Measurements from ENCODE around the gene METTL2A.
"Not testable (repeated sequence)": the region's sequence is repeated elsewhere in the genome, so short reads cannot be mapped to it uniquely, and the experiment has no call there.

Gene METTL2A, protein sequence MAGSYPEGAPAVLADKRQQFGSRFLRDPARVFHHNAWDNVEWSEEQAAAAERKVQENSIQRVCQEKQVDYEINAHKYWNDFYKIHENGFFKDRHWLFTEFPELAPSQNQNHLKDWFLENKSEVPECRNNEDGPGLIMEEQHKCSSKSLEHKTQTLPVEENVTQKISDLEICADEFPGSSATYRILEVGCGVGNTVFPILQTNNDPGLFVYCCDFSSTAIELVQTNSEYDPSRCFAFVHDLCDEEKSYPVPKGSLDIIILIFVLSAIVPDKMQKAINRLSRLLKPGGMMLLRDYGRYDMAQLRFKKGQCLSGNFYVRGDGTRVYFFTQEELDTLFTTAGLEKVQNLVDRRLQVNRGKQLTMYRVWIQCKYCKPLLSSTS

DNA sequence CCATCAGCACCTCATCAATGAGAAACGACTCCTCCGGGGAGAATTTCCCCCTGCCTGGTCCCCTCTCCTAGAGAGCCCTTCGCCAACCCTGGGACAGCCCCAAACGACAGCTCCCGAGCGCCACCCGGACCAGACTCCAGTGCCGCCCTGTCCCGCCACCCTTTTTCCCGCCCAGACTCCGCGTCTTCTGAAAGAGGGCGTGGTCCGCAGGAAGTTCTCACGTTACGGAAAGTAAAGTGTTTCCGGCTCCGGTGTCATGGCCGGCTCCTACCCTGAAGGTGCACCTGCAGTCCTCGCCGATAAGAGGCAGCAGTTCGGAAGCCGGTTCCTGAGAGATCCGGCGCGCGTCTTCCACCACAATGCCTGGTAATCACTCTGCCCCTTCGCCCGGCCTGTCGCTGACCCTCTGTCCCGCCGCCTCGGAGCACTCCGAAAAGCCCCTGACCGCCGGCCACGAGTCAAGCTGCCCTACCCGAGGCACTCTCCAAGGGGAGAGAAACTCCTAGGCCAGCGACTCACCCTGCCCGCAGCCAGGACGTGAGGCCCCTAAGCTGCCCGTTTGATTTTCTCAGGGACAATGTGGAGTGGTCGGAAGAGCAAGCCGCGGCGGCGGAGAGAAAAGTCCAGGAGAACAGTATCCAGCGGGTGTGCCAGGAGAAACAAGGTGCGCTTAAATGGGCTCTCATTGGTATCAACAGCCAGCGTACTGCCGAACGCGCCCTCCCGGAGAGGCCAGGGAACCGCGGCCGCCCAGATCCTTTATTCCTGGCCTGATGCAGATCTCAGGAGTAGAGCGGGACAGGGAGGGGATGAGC lies at the start of gene METTL2A:
METTL2A (plus strand) TSS at position 251 of the 815 bp plus-strand sequence; CDS start at position 257, 6 bp downstream.
- DNase-seq (ENCODE audit: low read depth in 1 of 2, low spot score in 1 of 2): peak; percentile 63 to 77

- no peak for DNase-seq (ENCODE audit: low read depth in 1 of 2, low spot score in 1 of 2)
These were observed 43.4 kb upstream of the METTL2A start, which contains the start of gene EFCAB3 for GRCh38 chr17:62380253-62380652. Gene EFCAB3, plus strand, starts transcription at chr17:62380553. Its CDS starts 2,427 bp downstream, at chr17:62382980.

GRCh38 chr17:62381561-62381960 lies 42.1 kb upstream of the METTL2A start:
- DNase-seq (ENCODE audit: low read depth in 1 of 2, low spot score in 1 of 2): no peak

DNA sequence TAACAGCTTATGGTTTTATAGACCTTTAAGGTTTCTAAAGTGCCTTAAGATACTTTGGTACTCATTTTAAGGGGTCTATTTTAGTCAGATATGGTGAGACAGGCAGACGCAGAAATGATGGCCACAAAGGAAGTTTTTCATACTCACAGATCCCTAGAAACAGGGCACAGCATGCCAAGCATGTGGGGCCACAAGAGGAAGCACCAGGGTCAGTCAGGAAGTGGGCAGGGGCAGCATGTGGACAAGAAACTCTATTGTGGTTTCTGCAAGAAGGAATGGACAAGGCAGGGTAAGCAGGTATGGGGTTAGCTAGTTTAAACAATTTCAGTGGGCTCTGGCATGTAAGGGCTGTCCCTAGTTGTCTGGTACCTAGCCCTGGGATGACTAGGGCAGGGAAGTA lies 34.8 kb upstream of the METTL2A start:
- no peak for DNase-seq (ENCODE audit: low read depth in 1 of 2, low spot score in 1 of 2)

DNA sequence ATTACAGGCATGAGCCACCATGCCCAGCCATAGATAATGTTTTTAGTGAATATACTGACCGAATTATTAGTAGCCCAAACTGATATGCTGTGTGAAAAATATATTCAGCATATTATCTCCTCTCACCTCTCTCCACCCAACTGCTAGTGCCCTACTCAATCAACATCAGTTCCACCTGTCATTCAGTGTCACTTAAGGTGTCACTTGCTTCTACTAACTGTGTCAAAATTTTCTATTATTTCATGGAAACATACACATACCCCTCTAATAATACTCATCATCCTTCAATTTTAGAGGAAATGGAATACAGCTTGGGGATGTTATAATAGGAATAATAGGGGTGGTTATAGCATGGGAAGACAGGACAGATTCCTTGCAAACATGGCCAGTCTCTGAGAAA lies 30.8 kb upstream of the METTL2A start:
- DNase-seq (ENCODE audit: low read depth in 1 of 2, low spot score in 1 of 2): no peak

DNA sequence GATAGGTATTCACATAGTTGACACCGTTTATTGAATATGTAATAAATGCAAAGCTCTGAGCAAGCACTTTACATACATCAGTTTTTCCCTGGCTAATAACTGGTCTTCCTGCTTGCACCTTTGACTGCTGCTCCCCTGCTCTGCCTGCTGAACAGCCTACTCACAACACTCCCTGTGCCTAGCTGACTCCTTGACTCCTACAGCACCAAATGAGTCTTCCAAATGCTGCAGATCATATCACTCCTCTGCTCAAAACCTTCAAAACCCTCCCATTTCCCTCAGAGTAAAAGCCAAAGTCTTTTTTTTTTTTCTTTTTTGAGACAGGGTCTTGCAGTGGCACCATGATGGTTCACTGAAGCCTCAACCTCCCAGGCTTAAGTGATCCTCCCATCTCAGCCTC lies 24.8 kb upstream of the METTL2A start:
- DNase-seq (ENCODE audit: low read depth in 1 of 2, low spot score in 1 of 2): no peak

DNA sequence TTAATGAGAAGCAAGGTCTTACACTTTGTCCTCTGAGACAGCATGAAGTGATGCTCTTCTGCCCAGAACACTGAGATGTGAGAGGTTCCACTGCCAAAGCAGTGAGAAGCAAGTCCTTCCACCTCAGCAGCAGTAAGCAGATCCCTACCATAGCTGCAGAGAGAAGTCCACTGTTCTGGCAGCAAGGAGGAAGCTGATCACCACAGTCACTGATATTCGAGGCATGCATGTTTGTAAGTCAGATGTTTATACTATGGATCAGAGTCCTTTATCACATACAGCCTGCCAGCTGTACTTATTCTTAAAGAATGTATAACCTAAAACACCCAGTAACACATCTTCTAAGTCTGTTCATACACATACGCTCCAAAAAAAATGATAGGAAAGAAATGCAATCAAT lies 18.2 kb upstream of the METTL2A start:
- no peak for DNase-seq (ENCODE audit: low read depth in 1 of 2, low spot score in 1 of 2)

DNA sequence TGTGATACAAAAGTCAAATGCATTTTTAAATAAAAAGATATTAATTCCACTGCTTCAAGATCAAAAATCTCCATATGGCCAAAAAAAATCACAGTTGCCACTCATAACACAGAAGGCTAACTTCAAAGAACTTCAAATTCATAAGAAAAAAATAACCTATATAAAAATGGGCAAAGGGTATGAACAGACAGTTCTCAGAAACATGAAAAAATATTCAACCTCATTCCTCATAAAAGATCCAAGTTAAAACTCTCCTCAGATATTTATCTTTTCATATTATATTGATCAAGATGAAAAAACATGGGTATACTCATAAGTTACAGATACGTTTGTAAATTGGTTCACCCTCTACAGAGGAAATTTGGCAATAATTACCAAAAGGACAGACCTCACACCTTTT lies 10.6 kb upstream of the METTL2A start:
- DNase-seq (ENCODE audit: low read depth in 1 of 2, low spot score in 1 of 2): not testable (repeated sequence)

DNA sequence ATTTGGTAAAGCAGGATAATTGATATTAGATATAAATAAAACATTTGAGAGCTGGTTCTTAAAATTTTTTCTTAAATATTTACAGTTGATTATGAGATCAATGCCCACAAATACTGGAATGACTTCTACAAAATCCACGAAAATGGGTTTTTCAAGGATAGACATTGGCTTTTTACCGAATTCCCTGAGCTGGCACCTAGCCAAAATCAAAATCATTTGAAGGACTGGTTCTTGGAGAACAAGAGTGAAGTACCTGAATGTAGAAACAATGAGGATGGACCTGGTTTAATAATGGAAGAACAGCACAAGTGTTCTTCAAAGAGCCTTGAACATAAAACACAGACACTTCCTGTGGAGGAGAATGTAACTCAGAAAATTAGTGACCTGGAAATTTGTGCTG lies 2.5 kb downstream of the METTL2A start:
- DNase-seq (ENCODE audit: low read depth in 1 of 2, low spot score in 1 of 2): not testable (repeated sequence)

DNA sequence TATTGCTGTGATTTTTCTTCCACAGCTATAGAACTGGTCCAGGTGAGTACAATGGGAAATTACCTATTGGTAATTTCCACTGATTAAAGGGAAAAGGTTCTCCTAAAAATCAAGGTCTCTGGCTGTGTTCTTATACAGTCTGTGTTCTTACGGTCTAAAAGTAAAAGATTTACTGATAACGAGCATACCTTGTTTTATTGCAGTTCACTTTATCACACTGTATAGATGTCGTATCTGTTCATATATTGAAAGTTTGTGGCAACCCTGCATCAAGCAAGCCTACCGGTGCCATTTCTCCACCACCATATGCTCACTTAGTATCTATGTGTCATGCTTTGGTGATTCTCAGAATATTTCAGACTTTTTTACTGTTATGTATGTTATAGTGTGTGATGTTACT lies 11.6 kb downstream of the METTL2A start:
- DNase-seq (ENCODE audit: low read depth in 1 of 2, low spot score in 1 of 2): not testable (repeated sequence)

DNA sequence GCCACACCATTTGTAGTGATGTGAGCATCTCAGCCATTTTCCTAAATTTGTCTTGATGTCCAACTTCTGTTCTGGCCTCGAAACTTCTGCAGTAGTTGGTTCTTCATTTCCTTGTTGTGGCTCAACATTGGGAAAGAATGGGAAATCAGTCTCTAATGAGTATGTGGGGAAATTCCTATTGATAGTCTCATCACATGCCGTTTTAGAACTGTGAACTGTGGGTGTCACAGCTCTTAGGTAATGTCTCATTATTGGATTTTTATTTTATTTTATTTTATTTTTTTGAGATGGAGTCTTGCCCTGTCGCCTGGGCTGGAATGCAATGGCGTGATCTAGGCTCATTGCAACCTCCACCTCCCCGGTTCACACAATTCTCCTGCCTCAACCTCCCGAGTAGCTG lies 17.5 kb downstream of the METTL2A start:
- not testable (repeated sequence) for DNase-seq (ENCODE audit: low read depth in 1 of 2, low spot score in 1 of 2)

- DNase-seq (ENCODE audit: low read depth in 1 of 2, low spot score in 1 of 2): no peak
These were observed 20.4 kb downstream of the METTL2A start for GRCh38 chr17:62444063-62444462.

DNA sequence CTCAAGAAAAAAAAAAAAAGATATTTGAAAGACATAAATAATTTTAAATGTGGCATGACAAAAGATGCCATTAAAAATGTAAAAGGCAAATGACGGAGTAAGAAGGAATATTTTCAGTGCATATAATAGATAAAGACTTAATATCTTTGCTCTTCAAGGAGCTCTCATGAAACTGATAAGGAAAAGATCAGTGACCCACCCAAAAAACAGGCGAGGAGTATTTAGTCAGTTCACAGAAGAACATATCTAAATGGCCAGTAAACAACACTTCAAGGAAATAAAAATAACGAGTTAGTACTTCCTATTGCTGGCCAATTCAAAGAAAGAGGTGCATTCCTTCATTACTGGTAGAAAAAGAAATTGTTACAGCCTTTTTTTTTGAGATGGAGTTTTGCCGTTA lies 22.1 kb downstream of the METTL2A start:
- not testable (repeated sequence) for DNase-seq (ENCODE audit: low read depth in 1 of 2, low spot score in 1 of 2)

- not testable (repeated sequence) for DNase-seq (ENCODE audit: low read depth in 1 of 2, low spot score in 1 of 2)
These were observed 28.5 kb downstream of the METTL2A start for GRCh38 chr17:62452195-62452594.

DNA sequence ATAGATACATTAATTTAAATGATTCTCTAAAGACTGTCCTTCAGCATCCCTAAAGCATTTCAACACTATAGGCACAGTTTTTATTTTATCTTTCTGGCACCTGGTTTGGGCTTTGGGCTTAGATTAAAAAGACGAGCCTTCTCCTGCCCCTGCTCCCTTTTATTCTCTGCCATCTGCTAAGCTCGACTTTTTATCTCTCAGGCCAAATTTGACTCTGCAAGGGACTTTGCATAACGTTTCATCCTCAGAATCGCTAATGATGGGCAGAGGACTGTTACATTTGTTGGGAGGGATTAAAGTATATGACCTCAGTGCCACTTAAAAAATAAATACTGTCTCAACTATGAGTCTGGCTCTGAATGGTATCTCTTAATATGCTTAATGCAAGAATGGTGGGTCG lies 29.3 kb downstream of the METTL2A start:
- DNase-seq (ENCODE audit: low read depth in 1 of 2, low spot score in 1 of 2): not testable (repeated sequence)

DNA sequence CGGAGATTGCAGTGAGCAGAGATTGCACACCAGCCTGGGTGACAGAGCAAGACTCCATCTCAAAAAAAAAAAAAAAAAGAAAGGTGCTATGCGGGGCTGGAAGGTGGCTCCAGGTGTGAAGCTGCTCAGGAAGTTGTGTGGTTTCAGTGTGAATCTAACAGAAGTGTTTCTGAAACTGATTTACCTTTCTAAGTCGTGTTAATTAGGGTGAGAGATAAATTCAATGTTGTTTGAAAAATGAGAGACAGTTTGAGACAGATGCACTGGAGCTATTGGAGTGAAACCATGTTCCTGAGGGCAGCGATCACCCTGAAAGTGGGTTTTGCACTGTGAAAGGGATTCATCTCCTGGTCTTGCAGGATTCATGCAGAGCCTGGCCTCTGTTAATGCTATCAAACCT lies 30.0 kb downstream of the METTL2A start:
- DNase-seq (ENCODE audit: low read depth in 1 of 2, low spot score in 1 of 2): not testable (repeated sequence)

GRCh38 chr17:62454111-62454510 lies 30.4 kb downstream of the METTL2A start:
- DNase-seq (ENCODE audit: low read depth in 1 of 2, low spot score in 1 of 2): not testable (repeated sequence)

GRCh38 chr17:62456016-62456415 lies 32.3 kb downstream of the METTL2A start:
- no peak for DNase-seq (ENCODE audit: low read depth in 1 of 2, low spot score in 1 of 2)

DNA sequence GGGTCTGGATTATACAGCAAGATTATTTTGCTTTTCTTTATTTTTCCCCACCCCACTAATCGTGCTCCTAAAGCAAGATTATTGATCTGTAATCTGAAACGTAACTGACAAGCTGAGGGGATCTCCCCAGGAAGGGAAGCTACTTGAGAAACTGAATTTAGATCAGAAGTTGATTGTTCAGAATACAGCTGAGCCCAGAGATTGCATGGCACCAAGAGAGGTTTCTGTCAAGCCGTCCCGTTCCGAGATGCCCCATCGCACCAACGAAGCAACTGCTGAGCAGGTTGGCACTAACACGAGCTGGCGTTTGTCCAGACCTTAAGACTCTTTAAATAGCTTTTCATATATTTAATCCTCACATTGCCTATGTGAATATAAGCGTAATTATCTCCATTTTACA lies 34.8 kb downstream of the METTL2A start:
- not testable (repeated sequence) for DNase-seq (ENCODE audit: low read depth in 1 of 2, low spot score in 1 of 2)

- not testable (repeated sequence) for DNase-seq (ENCODE audit: low read depth in 1 of 2, low spot score in 1 of 2)
These were observed 40.7 kb downstream of the METTL2A start for GRCh38 chr17:62464422-62464821.

- DNase-seq (ENCODE audit: low read depth in 1 of 2, low spot score in 1 of 2): not testable (repeated sequence)
These were observed 41.6 kb downstream of the METTL2A start for GRCh38 chr17:62465271-62465670.
